NCI-H2107 (cell line): ENCODE measurements around the gene GRIP1.

ENCODE experiments used
- DNase-seq: peaks from one replicate; lab custom pipeline; 2025; lab: John Stamatoyannopoulos, UW

GRIP1 gene

DNA sequence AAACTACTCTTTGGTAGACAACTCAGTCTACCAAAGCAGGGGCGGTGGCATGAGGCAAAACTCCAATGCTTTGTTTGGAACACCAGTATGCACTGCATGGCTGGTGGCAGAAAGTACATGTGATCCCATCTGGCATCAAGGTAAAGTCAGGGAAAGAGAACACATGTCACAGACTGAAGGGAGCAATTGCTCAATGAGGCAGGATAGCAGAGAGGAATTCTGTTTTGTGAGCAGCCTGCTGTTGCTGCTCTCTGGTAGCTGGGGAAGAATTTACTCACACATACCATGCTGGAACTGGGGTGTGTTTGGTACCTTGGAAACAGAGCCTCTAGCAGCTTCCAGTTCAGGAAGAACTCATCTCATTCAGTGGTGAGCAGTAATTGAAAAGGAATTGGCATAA, 291.8 kb downstream of the GRIP1 start:
- no peak for DNase-seq

- no peak for DNase-seq
These were observed 297.9 kb downstream of the GRIP1 start for GRCh38 chr12:66380769-66381535.

DNA sequence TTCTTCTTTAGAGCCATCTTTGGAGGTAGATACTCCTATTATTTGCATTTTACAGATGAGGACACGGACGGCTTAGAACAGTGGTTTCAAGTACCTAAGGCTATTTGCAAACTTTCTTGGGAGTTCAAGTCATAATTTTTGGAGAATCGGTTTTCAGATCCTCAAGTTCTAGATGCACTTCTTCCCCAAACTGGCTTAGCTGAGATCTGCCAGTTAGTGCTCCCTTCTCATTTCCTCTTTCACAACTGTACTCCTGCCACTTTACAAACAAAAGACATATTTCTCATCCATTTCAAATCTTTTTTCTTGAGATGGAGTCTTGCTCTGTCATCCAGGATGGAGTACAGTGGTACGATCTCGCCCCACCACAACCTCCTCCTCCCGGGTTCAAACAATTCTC, 299.3 kb downstream of the GRIP1 start:
- no peak for DNase-seq

GRCh38 chr12:66375560-66375959, 303.3 kb downstream of the GRIP1 start:
- DNase-seq, result no peak

GRCh38 chr12:66371982-66372381, 306.9 kb downstream of the GRIP1 start:
- DNase-seq, result no peak

GRCh38 chr12:66367015-66367667, 311.7 kb downstream of the GRIP1 start:
- DNase-seq, result no peak

- DNase-seq, result no peak
These were observed 313.0 kb downstream of the GRIP1 start for GRCh38 chr12:66365718-66366490.

DNA sequence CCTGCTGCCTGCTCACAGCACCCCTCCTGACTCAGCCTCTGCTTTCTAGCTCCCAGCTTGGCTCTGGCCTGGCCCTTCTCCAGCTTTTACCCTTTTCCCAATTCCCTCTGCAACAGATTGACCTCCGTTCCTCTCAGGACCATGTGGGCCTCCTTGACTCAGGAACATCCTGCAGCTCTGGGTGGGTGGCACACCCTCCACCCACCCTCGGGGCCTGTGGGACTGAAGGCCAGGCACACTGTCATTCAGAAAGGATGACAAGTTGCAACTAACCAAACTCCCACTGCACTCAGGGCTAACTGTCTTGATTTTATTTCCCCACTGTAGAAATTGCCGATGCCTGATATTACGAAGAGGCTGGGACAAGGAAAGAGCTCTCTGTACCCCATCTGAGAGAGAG, 317.2 kb downstream of the GRIP1 start:
- DNase-seq, result no peak

GRCh38 chr12:66359300-66359699, 319.6 kb downstream of the GRIP1 start:
- DNase-seq, result no peak

DNA sequence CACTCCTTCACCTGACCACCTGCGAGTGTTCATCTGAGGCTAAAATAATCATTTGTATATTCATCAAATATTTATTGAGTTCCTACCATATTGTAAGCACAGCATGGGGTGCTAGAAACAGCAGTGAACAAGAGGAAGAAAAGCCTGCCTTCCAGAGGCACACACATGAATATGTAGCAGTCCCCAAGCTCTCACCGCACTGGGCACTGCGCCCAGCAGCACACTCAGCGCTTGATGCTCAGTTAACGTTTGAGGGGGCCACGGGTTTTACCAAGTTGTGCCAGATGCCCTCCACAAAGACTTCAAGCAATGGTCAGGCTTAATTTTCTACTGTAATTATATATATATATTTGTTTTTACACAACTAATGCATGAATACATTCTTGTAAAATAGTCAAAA, 324.6 kb downstream of the GRIP1 start:
- no peak for DNase-seq

- no peak for DNase-seq
These were observed 326.0 kb downstream of the GRIP1 start for GRCh38 chr12:66352899-66353298.

DNA sequence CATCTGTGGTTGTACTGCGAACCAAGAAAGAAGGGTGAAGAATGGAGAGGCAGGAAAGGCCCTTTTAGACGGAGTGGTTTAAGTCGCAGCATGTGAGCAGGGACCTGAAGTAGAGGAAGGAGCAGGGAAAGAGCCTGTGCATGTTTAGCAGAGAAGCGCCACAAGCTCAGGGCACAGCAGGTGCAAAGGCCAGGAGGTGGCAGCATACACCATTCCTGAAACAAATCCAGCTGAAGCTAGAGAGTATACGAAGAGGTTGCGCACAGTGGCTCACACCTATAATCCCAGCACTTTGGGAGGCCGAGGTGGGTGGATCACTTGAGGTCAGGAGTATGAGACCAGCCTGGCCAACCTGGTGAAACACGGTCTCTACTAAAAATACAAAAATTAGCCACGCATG, 326.7 kb downstream of the GRIP1 start:
- no peak for DNase-seq

- DNase-seq, result no peak
These were observed 327.6 kb downstream of the GRIP1 start for GRCh38 chr12:66351301-66351700.

GRCh38 chr12:66345956-66346355, 332.9 kb downstream of the GRIP1 start:
- DNase-seq, result no peak

- no peak for DNase-seq
These were observed 333.7 kb downstream of the GRIP1 start for GRCh38 chr12:66345212-66345611.

- DNase-seq, result no peak
These were observed 337.8 kb downstream of the GRIP1 start for GRCh38 chr12:66341126-66341525.

- no peak for DNase-seq
These were observed 338.7 kb downstream of the GRIP1 start for GRCh38 chr12:66340131-66340530.

GRCh38 chr12:66337381-66338010, 341.4 kb downstream of the GRIP1 start:
- DNase-seq, result no peak

- no peak for DNase-seq
These were observed 343.1 kb downstream of the GRIP1 start for GRCh38 chr12:66335746-66336145.

DNA sequence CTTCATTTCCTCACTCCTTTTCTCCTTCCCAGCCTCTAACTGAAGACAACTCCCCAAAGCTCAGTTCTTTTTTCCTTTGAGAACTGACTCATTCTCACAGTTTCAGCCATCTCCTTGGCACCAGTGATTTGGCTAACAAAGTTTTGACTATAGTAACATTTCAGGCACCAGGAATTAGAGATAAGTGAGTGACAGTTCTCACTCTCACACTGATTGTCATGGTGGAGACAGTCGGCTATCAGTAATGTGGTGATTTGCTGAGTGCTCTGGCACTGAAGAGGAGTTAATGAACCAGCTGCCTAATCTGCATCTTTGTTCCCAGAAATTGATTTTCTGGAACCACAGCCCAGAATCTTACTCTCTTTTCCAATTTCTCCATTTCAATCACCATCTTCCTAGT, 347.1 kb downstream of the GRIP1 start:
- DNase-seq, result no peak

GRCh38 chr12:66331016-66331415, 347.9 kb downstream of the GRIP1 start:
- no peak for DNase-seq

DNA sequence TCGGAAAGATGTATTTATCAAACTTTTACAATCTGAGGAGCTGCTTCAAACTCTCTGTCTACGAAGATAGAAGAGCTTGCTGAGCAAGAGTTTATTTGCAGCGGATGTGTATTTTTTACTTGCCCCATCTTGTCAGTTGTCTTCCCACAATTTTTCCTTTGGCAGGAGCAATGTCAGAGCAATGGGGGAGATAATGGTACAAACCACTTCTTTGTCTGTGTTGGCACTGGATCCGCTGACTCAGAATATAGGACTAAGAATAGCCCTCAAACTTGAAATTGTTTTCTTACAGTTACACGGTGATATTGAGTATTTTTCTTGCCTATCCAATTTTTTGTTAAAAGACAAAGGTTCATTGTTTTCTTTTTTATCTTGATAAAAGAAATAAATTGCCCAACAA, 348.9 kb downstream of the GRIP1 start:
- no peak for DNase-seq

DNA sequence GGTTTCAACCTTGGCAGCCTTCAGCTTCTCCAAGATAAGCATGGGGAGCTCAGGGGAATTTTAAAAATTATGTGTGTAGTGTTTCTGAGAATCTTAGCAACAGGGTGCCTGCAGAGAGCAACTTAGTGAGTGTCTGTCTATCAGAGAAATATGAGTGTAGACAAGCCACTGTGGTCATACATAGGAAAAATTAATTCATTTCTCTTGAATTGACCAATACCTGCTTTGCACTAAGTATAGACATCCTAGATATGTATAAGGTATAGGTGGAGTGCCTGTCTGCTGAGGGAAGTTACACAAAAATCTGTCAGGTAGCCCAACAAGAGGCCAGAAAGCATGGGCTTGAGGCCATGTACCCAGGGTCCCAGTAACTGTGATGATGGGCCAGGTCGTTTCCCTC, 355.9 kb downstream of the GRIP1 start:
- DNase-seq, result no peak
